ENCODE measurements around the gene PPM1F. TPM values are rescaled to one million over a fixed set of nuclear protein-coding genes. Genes with fewer than 3 reads are reported as not detected.

The PPM1F gene
- total RNA-seq, 1 experiment from 2014 or later = 19.7 TPM

GRCh38 chr22:21960200-21961126, 7.8 kb upstream of the PPM1F start:
- Histone ChIP-seq H3K4me3 (ENCODE audit: insufficient read depth, low read depth, low read length) (no peak overlapping the region), H3K36me3 (replicated peaks; ENCODE audit: control insufficient read depth, insufficient read depth, low read length) (peaks cover 37% of the 10 kb centered on the region)
- no peak for DNase-seq

GRCh38 chr22:21959274-21960074, 6.8 kb upstream of the PPM1F start:
- Histone ChIP-seq H3K4me3 (ENCODE audit: insufficient read depth, low read depth, low read length) (no peak overlapping the region), H3K36me3 (replicated peaks; ENCODE audit: control insufficient read depth, insufficient read depth, low read length) (peaks cover 30% of the 10 kb centered on the region), H3K27me3 (ENCODE audit: control insufficient read depth, insufficient read depth, low read length) (no peaks in the 10 kb centered on the region)
- no peak for DNase-seq

More at GRCh38 chr22:21960200-21961126, 7.8 kb upstream of the PPM1F start:
- no peaks in the 10 kb centered on the region for H3K27me3 ChIP-seq (ENCODE audit: control insufficient read depth, insufficient read depth, low read length)

GRCh38 chr22:21958360-21959273, 6.0 kb upstream of the PPM1F start:
- peaks cover 23% of the 10 kb centered on the region for H3K36me3 ChIP-seq (replicated peaks; ENCODE audit: control insufficient read depth, insufficient read depth, low read length)
- H3K27me3 ChIP-seq (ENCODE audit: control insufficient read depth, insufficient read depth, low read length) = no peaks in the 10 kb centered on the region
- no peak for DNase-seq
- H3K4me3 ChIP-seq (ENCODE audit: insufficient read depth, low read depth, low read length) = no peak overlapping the region

- peak; percentile 83 for DNase-seq
- H3K4me3 ChIP-seq (ENCODE audit: insufficient read depth, low read depth, low read length) = peak overlapping the region; percentile 73
- peaks cover 8% of the 10 kb centered on the region for H3K27me3 ChIP-seq (ENCODE audit: control insufficient read depth, insufficient read depth, low read length)
- no peaks in the 10 kb centered on the region for H3K36me3 ChIP-seq (replicated peaks; ENCODE audit: control insufficient read depth, insufficient read depth, low read length)
Observed at GRCh38 chr22:21951931-21952465, 650 bp downstream of the PPM1F start.

- no peak for DNase-seq
- Histone ChIP-seq H3K36me3 (replicated peaks; ENCODE audit: control insufficient read depth, insufficient read depth, low read length) (no peaks in the 10 kb centered on the region), H3K4me3 (ENCODE audit: insufficient read depth, low read depth, low read length) (no peak overlapping the region), H3K27me3 (ENCODE audit: control insufficient read depth, insufficient read depth, low read length) (peaks cover 8% of the 10 kb centered on the region)
Observed at GRCh38 chr22:21951062-21951461, 1.6 kb downstream of the PPM1F start.

GRCh38 chr22:21949948-21950347, 2.7 kb downstream of the PPM1F start:
- no peak for DNase-seq
- H3K36me3 ChIP-seq (replicated peaks; ENCODE audit: control insufficient read depth, insufficient read depth, low read length) = peaks cover 3% of the 10 kb centered on the region
- no peak overlapping the region for H3K4me3 ChIP-seq (ENCODE audit: insufficient read depth, low read depth, low read length)
- peaks cover 8% of the 10 kb centered on the region for H3K27me3 ChIP-seq (ENCODE audit: control insufficient read depth, insufficient read depth, low read length)

GRCh38 chr22:21949569-21949918, 3.1 kb downstream of the PPM1F start:
- Histone ChIP-seq H3K27me3 (ENCODE audit: control insufficient read depth, insufficient read depth, low read length) (peaks cover 8% of the 10 kb centered on the region), H3K36me3 (replicated peaks; ENCODE audit: control insufficient read depth, insufficient read depth, low read length) (peaks cover 3% of the 10 kb centered on the region), H3K4me3 (ENCODE audit: insufficient read depth, low read depth, low read length) (no peak overlapping the region)
- DNase-seq = no peak

GRCh38 chr22:21948824-21949568, 3.7 kb downstream of the PPM1F start:
- H3K4me3 ChIP-seq (ENCODE audit: insufficient read depth, low read depth, low read length) = no peak overlapping the region
- DNase-seq = no peak
- peaks cover 3% of the 10 kb centered on the region for H3K36me3 ChIP-seq (replicated peaks; ENCODE audit: control insufficient read depth, insufficient read depth, low read length)
- H3K27me3 ChIP-seq (ENCODE audit: control insufficient read depth, insufficient read depth, low read length) = peaks cover 8% of the 10 kb centered on the region

- DNase-seq = no peak
- no peak overlapping the region for H3K4me3 ChIP-seq (ENCODE audit: insufficient read depth, low read depth, low read length)
- H3K27me3 ChIP-seq (ENCODE audit: control insufficient read depth, insufficient read depth, low read length) = peaks cover 8% of the 10 kb centered on the region
- H3K36me3 ChIP-seq (replicated peaks; ENCODE audit: control insufficient read depth, insufficient read depth, low read length) = peaks cover 3% of the 10 kb centered on the region
Observed at GRCh38 chr22:21948390-21948789, 4.3 kb downstream of the PPM1F start.

GRCh38 chr22:21947040-21948014, 5.3 kb downstream of the PPM1F start:
- peaks cover 5% of the 10 kb centered on the region for H3K36me3 ChIP-seq (replicated peaks; ENCODE audit: control insufficient read depth, insufficient read depth, low read length)
- peaks cover 6% of the 10 kb centered on the region; the same call in 1 of the 2 replicates for H3K27me3 ChIP-seq (ENCODE audit: control insufficient read depth, insufficient read depth, low read length)
- DNase-seq = peak; percentile 82
- H3K4me3 ChIP-seq (ENCODE audit: insufficient read depth, low read depth, low read length) = no peak overlapping the region

GRCh38 chr22:21946262-21946925, 6.3 kb downstream of the PPM1F start:
- Histone ChIP-seq H3K36me3 (replicated peaks; ENCODE audit: control insufficient read depth, insufficient read depth, low read length) (peaks cover 5% of the 10 kb centered on the region), H3K4me3 (ENCODE audit: insufficient read depth, low read depth, low read length) (no peak overlapping the region), H3K27me3 (ENCODE audit: control insufficient read depth, insufficient read depth, low read length) (no peaks in the 10 kb centered on the region)
- no peak for DNase-seq
